Cardiac fibroblast (primary cell): ENCODE data around the gene ASXL2.
"Not testable (repeated sequence)": the region's sequence is repeated elsewhere in the genome, so short reads cannot be mapped to it uniquely, and the experiment has no call there.

ENCODE experiments used
- DNase-seq, 2 donors: peaks; one replicate each; pipeline versions ENCODE4 v3.0.0 to v3.0.0-alpha.2; 2010; ENCODE audit warnings: low read depth in 2 of 2
- H3K4me3 ChIP-seq, 2 donors: replicated peaks in 1 of 2; 1 replicate in 1 of 2; 2 replicates in 1 of 2; pipeline ENCODE4 v1.5.1; 2011; ENCODE audit warnings: low read depth in 2 of 2, low read length in 2 of 2, mild to moderate bottlenecking in 2 of 2, moderate library complexity in 1 of 2
- TF ChIP-seq, protein P1 (sequence below): IDR thresholded peaks from one replicate; pipeline ENCODE4 v1.5.1; 2011; ENCODE audit warnings: low read depth, mild to moderate bottlenecking, low read length, inconsistent platforms

Gene ASXL2

DNA sequence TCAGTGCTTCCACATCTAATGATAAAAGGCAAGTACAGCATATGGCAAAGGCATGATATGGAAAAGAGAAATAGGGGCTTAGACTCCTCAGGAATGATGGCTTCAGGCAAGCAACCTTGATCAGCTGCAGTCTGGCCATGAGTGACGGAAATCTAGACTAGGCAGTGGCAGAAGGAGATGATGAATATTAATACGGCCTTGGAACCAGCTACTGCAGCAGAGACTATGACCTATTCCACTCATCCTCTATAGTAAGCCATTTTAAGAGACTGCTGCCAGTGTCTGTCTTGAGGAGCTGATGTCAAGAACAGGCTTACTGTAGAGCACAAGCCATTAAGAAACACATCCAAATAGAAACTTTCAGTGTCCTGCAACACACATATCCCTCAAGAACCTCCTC lies 23.7 kb downstream of the ASXL2 start:
- H3K4me3 ChIP-seq: no peak overlapping the region
- TF ChIP-seq, protein P1, sequence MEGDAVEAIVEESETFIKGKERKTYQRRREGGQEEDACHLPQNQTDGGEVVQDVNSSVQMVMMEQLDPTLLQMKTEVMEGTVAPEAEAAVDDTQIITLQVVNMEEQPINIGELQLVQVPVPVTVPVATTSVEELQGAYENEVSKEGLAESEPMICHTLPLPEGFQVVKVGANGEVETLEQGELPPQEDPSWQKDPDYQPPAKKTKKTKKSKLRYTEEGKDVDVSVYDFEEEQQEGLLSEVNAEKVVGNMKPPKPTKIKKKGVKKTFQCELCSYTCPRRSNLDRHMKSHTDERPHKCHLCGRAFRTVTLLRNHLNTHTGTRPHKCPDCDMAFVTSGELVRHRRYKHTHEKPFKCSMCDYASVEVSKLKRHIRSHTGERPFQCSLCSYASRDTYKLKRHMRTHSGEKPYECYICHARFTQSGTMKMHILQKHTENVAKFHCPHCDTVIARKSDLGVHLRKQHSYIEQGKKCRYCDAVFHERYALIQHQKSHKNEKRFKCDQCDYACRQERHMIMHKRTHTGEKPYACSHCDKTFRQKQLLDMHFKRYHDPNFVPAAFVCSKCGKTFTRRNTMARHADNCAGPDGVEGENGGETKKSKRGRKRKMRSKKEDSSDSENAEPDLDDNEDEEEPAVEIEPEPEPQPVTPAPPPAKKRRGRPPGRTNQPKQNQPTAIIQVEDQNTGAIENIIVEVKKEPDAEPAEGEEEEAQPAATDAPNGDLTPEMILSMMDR: no peak
- DNase-seq: no peak

DNA sequence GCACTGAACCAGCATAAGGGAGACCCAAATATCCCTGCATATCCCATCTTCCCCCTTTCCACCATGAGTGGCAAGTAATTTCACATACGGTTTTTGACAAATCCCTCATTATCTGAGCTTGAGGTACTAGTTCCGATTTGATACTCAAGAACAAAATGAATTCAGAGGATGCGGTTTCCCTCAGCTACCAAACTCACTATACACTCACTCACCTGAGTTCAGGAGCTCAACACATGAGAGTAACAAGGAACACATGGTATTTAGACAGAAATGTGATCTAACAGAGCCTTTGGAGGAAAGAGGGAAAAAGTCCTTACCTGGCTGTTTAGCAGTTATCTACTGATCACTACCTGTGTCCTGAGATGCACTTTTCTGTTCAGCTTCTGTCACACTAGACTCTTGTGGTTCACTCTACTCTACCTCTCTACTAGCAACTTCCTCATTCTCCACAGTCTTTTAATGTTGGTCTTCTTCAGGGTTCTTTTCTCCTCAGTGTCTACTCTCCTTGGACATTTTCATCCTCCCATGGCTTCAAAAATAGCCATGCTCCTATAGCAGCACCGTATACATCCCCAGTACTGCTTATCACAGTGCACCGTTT lies 25.1 kb downstream of the ASXL2 start:
- H3K4me3 ChIP-seq: no peak overlapping the region
- no peak for DNase-seq
- TF ChIP-seq, protein P1: no peak

DNA sequence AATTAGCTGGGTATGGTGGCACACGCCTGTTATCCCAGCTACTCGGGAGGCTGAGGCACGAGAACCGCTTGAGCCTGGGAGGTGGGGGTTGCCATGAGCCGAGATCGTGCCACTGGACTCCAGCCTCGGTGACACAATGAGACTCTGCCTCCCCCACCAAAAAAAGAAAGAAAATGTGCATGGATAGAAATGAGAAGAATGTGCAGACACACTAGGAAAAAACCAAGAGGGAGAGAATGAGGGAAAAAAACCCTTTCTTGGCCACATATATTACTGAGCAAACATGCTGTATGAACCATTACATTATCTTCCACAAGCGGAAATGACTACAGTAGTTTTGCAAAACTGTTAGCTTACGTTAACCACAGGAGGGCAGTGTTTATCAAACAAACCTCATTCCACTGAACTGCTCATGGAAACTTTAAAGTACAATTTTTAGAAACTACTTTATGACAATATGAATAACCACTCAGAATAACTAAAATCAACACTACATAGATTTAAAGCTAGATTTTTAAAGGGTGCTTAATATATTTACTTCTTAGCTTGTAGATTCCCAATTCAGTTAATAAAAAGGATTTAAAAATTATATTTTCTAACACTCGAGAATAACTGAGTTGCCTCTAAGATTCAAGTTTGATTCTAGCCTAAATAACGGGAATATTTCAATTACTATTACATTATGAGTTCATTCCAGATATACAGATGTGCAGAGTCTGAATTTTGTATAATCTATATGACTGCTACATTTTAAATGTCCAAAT lies 26.4 kb downstream of the ASXL2 start:
- H3K4me3 ChIP-seq: peak overlapping the region in 1 of 2 donors; percentile 42
- peak; percentile 90 to 93 for DNase-seq
- TF ChIP-seq, protein P1: peak; percentile 53

DNA sequence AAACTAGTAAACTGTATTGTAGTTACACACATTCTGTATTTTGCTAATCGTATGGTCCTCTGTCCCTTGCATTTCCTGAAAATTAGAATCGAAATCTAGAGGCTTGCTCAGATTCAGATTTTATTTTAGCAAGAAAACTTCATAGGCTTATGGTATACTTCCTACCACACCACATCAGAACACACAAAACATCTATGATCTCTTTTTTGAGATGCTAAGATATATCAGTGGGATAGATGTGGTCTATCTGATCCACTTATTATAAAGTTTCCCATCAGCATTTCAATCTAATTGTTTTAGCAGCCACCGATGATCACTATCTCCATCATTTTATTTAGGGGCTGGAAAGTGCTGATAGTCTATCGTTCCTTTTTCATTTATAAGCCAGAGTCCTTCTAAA lies 27.9 kb downstream of the ASXL2 start:
- not testable (repeated sequence) for H3K4me3 ChIP-seq, DNase-seq

DNA sequence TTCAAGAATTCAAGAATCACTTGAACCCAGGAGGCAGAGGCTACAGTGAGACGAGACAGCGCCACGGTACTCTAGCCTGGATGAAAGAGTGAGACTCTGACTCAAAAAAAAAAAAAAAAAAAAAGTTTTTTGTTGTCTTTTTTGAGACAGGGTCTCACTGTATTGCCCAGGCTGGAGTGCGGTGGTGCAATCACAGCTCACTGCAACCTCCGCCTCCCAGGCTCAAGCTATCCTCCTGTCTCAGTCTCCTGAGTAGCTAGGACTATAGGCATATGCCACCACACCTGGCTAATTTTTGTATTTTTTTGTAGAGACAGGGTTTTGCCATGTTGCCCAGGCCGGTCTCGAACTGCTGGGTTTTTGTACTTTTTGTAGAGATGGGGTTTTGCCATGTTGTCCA lies 28.9 kb downstream of the ASXL2 start:
- not testable (repeated sequence) for DNase-seq, H3K4me3 ChIP-seq

DNA sequence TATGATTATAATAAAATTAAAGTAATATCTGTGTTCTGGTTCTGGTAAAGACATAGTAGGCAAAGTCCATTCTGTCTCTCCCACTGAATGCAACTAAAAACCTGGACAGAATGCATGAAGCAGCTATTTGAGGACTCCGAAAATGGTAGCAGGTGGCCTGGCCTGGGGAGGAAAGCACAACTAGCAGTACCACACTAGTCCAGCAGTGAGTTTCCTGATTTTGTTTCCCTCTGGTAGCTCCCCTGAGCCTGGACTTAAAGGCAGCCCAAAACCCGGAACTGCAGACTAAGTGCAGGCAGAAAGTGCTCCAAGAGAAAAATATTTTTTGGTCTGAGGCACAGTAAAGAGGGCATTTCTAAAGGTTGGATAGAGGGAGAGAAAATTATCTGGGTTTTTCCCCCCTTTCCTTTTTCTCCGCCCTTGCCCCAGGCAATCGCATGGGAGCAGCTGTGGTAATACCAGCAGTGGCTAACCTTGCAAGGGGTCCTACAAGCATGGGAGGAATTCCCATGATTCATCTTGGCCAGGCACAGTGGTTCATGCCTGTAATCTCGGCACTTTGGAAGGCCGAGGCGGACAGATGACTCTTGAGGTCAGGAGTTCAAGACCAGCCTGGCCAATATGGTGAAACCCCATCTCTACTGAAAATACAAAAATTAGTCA lies 32.3 kb downstream of the ASXL2 start:
- no peak overlapping the region for H3K4me3 ChIP-seq
- DNase-seq: peak in 1 of 2 donors; percentile 48
- TF ChIP-seq, protein P1: no peak

DNA sequence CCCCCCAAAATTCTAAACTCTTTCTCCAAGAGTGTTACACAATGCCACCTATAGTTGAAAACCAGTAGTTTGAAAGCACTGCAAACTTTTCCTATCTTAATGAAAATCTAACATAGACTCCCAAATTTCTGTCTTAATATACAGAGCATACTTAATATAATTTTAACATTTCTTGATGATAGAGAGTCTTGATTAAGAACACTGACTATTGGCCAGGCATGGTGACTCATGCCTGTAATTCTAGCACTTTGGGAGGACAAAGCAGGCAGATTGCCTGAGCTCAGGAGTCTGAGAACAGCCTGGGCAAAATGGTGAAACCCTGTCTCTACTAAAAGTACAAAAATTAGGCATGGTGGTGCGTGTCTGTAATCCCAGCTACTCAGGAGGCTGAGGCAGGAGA lies 34.2 kb downstream of the ASXL2 start:
- TF ChIP-seq, protein P1: no peak
- peak; percentile 56 to 59 for DNase-seq
- no peak overlapping the region for H3K4me3 ChIP-seq
